Retina (tissue), 1 donor: ENCODE data around the gene DENND1A.
"Not testable (repeated sequence)": the region's sequence is repeated elsewhere in the genome, so short reads cannot be mapped to it uniquely, and the experiment has no call there.

Source experiments
- DNase-seq: peaks from one replicate; pipeline ENCODE4 v3.0.0-alpha.2; 2016

DENND1A gene

DNA sequence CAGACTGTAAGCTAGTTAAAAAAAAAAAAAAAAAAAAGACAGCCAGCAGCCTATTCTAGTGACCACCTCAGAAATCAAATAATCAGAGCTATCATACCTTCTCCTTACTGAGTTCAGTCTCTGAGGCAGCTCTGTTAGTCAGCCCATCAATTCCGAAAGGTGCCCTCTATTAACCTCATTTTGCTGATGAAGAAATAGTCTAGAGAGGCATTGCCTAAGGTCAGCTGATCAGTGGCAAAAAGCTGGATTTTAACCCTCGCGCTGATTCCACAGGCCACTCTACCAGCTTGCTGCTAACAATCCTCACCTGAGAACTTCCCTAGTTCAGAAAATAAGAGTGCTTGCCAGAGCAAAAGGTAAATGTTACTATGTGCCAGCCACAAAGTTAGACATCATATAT lies 172.0 kb downstream of the DENND1A start:
- DNase-seq: no peak

DNA sequence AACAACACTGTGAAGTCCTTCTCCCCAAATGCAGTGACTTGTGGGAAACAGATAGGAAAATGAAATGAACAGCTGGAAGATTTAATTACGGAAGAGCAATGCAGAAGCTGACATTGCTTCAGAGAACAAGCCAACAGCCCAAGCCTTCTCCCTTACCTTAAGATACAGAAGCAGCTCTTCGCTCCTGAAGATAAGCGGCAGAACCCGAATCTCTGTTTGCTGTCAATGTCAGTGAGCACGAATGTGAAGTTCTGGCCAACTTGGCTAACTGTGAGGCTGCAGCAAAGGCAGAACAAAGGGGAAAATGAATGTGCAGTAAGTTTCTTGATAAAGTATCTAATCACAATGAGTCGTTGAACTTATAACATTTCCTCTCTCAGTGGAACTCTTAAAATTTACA lies 172.4 kb downstream of the DENND1A start:
- no peak for DNase-seq

DNA sequence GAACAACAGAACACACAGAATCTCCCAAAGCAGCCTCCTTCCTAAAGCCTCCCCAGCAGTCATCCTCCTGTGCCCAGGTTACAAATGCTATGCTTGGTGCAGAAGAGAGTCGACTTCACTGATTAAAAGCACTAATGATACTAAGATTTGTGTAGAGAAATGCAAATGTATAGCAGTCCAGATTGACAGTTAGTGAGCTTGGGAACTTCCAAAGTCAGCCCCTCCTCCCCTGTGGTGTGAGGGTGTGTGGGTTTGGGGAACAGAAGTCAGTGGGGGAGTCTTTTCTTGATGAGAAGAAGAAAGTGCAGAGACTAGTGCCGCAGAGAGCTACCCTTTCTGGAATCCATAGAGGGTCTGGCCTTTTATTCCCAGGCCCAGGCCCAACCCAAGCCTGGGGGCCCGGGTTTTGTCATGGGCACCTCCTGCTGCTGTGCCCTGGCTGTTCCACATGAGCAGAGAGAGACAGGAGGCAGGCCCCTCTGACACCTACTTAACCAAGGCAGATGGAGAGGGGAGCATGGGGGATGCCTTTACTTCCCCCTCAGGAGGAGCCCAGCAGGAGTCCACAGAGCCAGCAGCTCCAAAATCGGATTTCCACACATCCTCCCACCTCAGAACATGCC lies 173.3 kb downstream of the DENND1A start:
- no peak for DNase-seq

DNA sequence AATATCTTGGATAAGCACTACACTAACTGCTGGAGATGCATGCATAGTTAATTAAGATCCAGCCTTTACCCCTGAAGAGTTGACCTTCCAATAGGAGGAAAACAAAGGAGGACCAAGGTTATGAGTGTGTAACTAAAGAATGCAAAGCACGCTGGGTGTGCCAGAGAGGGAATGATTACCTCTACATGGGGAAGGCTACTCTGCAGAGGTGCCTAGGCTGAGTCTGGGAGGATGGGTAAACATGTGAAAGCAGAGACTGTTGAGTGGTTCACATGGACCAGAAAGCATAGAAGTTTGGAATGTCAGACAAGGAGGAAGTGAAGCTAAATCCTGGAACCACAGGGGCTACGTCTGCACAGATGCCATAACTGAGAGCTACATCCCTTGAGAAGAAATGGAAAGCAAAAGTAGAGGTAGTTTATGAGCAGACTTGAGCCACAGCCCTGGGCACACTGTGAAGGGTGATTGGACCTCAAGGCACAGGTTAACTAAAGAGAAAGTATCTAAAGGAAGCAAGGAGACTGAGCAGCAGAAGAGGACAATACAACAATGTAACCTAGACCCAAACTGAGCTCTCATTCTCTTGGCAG lies 176.2 kb downstream of the DENND1A start:
- DNase-seq: no peak

DNA sequence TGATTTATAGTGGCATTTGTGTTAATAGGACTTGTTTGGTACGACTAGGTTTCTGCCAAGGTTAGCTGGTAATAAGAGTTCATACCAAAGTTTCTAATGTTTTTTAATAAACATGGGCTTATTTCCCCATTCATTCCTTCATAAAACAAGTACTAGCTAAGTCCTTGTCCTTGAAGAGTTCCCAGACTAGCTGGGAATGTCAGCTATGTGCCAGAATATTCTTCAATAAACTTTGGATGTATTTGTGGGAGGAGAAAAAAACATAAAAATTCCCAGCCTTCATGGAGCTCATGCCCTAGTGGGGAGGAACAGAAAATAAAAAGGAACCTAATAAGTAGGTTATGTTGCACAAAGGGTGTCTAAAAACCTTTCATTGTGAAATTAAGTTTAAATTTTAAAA lies 176.9 kb downstream of the DENND1A start:
- DNase-seq: no peak

DNA sequence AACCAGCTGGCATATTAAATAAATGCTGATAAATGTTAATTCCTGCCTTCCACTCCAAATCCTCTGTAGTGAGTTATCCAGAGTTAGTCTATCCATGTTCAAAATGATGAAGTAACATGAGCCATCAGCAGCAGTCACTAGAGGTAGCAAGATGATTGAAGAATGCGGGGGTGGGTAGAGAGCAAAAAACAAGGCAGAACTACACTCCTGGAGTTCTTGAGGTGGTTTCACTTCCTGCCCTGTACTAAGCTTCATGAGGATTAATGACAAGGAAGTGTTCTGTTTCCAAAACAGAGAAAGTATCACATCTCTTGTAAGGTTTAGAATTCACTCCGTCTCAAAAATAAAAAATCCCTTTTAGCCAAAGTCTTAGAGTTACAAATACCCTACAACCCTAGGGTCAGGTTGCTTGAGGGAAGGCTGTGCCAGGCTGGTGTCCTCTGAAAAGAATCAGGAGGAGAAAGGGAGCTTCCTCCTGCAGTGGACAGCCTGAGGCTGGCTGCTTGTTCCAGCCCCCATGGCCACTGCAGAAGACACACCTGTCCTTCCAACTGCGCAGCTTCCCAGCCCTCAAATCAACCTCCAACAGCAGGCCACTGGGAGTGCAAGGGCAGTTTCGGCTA lies 180.2 kb downstream of the DENND1A start:
- DNase-seq: no peak

DNA sequence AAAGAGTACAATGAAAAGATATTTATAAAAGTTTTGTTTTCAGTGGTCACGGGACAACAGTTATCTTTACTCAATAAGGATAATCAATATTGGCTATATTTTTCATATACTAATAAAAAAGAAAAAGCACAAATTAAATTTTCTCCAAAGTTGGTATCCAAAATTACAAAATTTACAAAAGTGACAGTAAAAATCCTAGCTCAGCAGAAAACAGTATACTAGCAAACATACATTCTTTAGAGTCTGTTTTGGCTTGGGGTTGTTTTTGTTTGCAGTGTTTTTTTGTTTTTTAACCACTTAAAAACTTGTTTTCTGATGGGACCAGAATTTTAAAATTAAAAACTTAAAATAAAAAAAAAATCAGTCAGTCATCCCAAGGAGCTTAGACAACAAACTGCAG lies 183.2 kb downstream of the DENND1A start:
- DNase-seq: no peak

DNA sequence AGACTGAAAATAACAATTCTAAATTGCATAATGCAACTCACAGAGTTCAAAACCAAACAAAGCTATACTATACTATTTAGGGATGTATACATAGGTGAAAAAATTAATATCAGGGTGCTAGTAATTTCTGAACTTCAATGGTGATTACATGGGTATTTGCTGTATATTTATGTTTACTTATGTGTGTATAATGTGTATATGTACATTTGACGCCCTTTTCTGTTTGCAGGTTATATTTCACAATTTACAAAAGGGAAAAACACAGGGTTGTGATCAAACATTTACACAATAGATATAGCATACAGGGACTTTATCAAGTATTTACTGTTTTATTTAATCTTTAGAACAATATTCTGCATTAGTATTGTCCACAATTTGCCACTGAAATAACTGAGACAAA lies 184.0 kb downstream of the DENND1A start:
- DNase-seq: no peak

DNA sequence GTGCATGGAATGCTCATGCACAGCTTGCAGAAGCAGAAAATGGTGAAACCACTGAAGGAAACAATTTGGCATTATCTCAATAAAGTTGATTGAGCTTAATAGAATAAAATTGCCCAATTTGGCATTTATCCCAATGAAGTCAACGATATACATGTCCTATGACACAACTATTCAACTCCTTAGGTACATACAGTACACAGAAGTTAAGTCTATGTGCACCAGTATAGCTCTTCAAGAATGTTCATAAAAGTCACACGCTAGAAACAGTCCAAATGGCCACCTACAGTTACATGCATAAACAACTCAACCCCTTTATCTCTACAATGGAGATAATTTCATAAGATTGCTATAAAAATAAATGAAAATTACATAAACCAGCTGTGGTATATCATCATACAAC lies 184.5 kb downstream of the DENND1A start:
- no peak for DNase-seq

DNA sequence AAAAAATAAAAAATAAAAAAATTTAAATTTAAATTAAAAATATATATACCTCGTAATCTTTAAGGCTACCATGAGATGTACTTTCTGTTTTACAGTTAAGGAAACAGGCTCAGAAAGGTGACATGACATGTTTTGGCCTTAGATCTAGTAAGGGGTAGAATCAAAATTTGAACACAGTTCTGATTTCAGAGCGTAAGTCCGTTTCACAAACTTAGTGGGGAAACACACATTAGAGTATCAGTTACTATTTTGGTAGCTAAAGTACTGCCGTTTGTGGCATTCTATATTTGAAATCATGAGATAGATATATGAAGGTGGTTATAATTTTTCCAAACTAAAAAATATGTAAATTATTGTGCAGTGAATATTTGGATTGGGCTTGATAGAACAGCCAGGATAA lies 186.2 kb downstream of the DENND1A start:
- no peak for DNase-seq

DNA sequence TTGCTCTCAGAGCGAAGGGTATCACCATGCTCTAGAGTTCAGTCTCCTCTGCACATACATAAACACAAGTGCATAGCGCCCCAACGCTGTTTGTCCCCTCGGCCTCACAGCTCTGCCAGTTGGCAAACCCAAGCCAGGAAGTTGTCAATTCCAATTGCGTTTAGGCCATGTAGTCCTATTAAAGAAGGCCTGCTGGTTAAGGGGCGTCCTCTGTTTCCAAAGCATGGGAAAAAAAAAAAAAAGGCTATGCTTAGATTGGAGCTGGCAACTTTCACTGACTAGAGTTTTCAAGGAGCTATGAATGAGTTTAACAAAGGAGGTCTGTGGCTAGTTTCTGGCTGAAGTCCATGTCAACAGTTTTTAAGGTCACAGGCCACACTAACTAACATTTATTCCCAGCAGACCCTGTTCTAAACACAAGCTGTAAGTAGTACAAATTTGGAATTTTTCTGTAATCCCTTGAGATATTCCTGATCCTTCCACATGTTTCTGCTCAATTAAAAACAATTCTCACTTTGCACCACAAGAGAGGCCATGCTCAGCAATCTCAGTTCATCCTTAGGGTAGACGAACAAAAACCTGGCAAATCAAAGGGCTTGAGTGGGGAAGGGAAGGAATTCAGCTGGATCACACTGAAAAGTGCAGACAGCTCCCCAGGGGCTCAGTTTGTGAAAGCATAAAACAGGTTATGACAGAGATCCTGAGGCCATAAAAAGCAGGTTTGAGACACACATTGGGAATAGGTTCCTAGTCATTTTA lies 187.7 kb downstream of the DENND1A start:
- DNase-seq: peak; percentile 83

DNA sequence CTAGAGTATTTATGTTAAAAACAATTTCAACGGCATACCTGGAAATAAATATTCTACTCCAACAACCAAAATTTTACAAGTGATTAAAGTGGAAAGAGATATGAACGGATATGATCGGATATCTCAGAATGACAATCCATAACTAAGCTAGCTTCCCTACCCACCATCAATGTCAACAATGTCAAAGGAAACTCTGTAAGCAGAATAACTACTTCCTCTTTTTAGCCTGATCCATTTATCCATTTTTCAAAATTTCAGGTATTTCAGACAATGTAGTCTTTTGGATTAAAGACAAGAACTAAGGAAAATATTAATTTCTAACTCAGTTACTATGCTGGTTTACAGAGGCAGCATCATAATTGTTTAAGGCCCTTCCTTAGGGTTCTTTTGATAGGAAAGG lies 188.7 kb downstream of the DENND1A start:
- no peak for DNase-seq

DNA sequence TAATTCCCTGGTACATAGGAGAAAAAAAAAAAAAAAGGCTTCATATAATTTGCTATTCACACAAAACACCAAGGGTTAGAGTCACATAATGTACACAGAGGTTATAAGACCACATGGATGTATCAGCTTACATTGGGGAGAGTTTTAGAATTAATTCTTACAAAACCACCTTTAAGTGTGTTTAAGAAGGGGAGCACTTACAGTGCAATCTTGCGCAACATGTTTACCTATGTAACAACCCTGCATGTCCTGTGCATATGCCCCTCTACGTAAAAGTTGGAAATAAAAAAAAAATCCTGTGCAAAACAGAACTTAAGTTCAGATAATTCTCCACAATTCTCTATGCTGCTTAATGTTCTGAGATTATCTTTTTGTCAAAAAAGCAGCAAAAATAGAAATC lies 190.0 kb downstream of the DENND1A start:
- no peak for DNase-seq

DNA sequence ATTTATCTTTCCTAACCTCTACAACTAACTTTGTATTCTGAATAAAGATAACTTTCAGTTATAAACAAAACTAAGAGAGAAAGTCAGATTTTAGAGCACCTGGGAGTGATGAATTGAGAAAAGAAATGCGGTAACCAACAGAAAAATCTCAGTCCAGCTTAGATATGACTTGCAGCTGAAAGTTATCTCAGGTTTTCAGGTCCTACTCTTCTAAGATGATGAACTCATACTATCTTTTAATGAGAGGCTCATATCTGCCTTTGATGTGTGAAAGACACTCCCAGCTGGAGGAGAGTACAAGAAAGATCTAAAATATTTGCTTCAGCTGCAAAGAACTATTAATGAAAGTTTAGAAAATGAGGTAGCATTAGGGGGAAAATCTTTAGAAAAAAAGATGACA lies 190.5 kb downstream of the DENND1A start:
- no peak for DNase-seq

DNA sequence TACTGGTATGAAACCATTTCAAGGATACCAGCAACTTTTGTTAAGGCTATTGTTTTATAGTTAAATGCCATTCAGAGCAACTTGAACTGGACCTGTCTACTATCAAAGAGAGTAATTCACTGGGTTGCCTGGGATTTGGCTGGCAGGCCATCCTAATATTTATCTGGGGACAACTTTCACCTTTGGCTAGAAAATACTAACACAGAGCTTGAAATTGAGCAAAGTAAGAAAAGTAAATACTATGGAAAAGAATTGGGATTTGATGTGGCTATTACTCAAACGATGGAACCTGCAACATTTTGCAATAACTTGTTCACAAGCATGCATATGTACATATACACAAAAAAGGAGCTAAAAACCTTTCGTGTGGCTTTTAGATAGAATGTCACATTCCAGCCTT lies 191.3 kb downstream of the DENND1A start:
- no peak for DNase-seq

DNA sequence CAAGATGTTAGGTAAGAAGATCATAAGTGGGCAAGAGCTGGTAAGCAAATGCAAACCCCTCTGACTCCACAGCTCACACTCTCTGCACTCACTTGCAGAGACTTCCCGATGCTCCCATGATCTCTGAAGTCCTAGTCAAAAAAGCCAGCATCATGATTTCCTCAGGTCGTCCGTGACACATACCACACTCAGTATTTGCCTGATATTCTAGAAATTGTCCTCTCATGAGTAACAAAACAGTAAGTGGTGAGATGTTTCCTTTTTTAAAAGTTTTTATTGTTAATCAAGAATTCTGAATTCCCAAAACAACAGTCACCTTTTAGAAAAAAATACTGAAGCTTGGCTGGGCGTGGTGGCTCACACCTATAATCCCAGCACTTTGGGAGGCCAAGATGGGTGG lies 194.6 kb downstream of the DENND1A start:
- no peak for DNase-seq

DNA sequence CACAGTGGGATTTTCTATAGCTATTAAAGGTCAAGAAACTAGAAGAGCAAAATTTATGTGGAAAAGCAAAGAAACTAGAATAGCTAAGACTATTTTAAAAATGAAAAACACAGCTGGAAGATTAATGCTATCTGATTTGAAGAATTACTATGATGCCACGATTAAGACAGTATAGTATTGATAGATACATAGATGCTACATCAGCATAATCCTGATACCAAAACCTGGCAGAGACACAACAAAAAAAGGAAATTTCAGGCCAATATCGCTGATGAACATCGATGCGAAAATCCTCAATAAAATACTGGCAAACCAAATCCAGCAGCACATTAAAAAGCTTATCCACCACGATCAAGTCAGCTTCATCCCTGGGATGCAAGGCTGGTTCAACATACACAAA lies 201.4 kb downstream of the DENND1A start:
- not testable (repeated sequence) for DNase-seq

DNA sequence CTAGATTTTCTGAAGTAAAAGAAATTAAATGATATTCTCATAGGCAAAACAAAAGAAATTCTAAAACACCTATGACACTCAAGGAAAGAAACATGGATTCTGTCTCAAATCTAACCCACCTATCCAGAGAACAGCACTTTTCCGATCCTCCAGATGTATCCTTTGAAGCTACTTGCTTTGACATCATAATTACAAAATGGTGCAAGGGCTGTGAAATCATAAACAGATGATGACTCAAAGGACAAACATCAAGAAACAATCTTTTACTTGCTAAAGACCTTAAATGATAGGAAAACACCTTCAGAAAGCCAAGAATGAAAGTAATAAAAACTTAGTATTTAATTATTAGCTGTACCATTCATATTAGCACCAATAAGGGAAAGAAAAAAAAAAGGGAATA lies 202.6 kb downstream of the DENND1A start:
- DNase-seq: no peak

DNA sequence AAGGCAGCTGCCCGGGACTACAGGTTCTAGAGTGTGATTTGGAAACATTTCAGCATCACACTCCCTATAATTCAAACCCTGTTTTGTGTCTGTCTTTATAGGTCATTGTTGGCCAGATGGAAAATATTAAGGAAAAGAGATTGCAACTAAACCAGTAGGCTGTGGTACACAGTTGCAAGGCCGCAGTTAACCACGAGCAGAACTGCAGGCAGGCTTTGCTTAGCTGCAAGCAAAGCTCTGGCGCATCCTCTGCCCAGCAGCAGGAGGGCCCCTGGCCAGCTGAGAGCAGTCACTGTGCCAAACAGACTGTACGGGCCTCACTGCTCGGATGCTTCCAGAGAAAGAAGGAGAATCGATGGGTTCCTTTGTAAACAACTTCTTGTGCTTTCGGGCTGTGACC lies 204.5 kb downstream of the DENND1A start:
- peak; percentile 65 for DNase-seq

DNA sequence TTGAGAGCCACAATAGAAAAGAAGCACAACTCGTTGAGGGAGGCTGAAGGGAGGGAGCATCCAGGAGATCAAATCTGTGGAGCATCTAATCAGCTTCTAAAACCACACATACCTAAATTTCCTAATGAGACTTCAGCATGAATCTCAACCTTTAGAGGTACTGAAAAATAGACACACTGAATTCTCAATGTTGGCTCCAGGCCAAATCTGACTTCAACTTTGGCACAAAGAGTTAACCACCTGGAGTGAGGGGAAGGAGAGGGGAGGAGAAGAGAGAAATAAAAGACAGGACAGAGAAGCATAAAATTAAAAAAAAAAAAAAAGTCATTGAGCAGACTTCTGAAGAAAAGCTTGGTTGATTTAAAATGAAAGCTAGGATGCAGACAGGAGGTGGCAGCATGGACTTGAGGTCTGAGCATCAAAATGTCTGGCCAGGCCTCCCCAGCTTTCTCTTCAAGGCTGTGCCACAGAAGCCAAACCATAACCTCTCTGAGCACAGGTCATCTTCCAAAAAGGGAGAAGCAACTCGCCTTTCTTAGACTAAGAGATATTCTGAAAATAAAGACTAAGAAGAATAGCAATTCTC lies 205.6 kb downstream of the DENND1A start:
- DNase-seq: peak; percentile 33

DNA sequence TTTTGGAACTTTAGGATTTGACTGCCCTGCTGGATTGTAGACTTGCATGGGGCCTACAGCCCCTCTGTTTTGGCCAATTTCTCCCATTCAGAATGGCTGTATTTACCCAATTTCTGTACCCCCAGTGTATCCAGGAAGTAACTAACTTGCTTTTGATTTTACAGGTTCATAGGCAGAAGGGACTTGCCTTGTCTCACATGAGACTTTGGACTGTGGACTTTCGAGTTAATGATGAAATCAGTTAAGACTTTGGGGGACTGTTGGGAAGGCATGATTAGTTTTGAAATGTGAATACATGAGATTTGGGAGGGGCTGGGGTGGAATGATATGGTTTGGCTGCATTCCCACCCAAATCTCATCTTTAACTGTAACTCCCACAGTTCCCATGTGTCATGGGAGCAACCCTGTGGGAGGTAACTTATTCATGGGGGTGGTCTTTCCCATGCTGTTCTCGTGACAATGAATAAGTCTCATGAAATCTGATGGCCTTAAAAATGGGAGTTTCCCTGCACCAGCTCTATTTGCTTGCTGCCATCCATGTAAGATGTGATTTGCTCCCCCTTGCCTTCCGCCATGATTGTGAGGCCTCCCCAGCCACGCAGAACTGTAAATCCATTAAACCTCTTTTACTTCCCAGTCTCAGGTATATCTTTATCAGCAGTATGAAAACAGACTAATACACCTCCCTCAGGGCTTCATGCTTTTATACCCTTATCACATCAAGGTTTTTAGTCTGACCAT lies 206.6 kb downstream of the DENND1A start:
- DNase-seq: no peak

DNA sequence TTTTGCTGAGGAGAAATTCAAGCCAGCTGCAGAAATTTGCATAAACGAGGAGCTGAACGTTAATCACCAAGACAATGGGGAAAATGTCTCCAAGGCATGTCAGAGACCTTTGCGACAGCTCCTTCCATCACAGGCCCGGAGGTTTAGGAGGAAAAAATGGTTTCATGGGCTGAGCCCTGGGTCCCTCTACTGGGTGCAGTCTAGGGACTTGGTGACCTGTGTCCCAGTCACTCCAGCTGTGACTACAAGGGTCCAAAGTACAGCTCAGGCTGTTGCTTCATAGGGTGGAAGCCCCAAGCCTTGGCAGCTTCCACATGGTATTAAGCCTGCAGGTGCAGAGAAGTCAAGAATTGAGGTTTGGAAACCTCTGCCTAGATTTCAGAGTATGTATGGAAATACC lies 207.5 kb downstream of the DENND1A start:
- no peak for DNase-seq

DNA sequence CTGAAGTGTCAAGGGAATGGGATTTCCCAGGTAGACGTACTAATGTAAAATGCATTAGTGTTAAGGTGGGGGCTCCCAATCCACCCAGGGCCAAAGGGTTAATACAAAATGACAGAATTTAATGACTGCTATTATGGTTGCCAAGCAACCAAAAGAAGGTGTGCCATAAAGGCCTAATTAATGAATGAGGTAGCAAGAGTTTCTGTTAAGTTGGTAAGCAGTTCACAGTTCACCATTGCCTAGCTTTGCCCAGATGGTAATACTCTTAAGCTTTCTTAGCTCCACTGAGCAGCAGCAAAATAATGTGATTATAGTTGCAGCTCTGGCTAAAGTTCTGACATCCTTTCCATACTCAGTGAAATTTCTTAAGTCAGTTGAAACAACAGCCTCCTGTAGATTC lies 211.7 kb downstream of the DENND1A start:
- DNase-seq: no peak
